Body of pancreas (tissue), 4 donors: Measurements from ENCODE around the gene THAP7.

ENCODE experiments used
- POLR2A ChIP-seq, 3 donors: fragments of 450-650 bp; IDR thresholded peaks; one replicate each; pipeline ENCODE4 v1.6.1; 2016; ENCODE audit warnings: antibody characterized with exemption in 3 of 3, mild to moderate bottlenecking in 2 of 3
- TF ChIP-seq, protein P1 (sequence below), 7 experiments: fragments of 450-650 bp in 4 of 7; fragments of 200-600 bp in 3 of 7; sonication (generic) in 3 of 7; IDR thresholded peaks; one replicate each; pipeline ENCODE4 v1.5.1; 2016 to 2019; ENCODE audit warnings: antibody characterized with exemption in 7 of 7

DNA sequence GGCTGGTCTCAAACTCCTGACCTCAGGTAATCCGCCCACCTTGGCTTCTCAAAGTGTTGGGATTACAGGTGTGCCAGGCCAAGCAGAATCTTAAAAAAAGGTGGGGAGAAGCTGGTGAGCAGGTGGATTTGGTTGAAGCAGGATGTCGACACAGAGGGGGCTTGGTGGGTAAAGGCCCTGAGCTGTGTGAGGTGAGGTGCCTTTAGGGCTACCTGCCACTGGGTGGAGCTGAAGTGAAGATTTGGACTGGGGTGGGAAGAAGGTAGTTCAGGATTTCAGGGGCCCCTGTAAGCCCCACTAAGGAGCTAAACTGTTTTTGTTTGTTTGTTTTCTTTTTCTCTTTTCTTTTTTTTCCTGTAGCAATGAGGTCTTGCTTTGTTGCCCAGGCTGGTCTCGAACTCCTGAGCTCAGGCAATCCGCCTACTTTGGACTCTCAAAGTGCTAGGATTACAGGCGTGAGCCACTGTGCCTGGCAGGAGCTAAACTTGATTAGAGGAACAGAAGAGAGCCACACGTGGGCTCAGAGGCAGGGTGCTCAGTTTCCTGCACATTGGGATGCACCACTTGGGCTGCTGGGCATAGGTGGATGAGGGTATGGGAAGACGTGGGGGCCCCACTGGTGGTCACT lies 19.0 kb upstream of the THAP7 start:
- TF ChIP-seq, protein P1, sequence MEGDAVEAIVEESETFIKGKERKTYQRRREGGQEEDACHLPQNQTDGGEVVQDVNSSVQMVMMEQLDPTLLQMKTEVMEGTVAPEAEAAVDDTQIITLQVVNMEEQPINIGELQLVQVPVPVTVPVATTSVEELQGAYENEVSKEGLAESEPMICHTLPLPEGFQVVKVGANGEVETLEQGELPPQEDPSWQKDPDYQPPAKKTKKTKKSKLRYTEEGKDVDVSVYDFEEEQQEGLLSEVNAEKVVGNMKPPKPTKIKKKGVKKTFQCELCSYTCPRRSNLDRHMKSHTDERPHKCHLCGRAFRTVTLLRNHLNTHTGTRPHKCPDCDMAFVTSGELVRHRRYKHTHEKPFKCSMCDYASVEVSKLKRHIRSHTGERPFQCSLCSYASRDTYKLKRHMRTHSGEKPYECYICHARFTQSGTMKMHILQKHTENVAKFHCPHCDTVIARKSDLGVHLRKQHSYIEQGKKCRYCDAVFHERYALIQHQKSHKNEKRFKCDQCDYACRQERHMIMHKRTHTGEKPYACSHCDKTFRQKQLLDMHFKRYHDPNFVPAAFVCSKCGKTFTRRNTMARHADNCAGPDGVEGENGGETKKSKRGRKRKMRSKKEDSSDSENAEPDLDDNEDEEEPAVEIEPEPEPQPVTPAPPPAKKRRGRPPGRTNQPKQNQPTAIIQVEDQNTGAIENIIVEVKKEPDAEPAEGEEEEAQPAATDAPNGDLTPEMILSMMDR (IDR thresholded peaks at IDR 0.05) = peak in 2 of 7 experiments; percentile 7 to 9
- TF ChIP-seq POLR2A (IDR thresholded peaks at IDR 0.05) = no peak
